ENCODE measurements around the gene KBTBD13. TPM values are rescaled to one million over a fixed set of nuclear protein-coding genes. Genes with fewer than 3 reads are reported as not detected.

KBTBD13 gene
- total RNA-seq, 2 experiments from 2014 or later, result not detected

GRCh38 chr15:65110676-65111292 lies 34.2 kb downstream of the KBTBD13 start:
- Mint-ChIP-seq H3K27me3 (no peaks in the 10 kb centered on the region), H3K9me3 (no peaks in the 10 kb centered on the region), H3K4me3 (no peak overlapping the region), H3K36me3 (ENCODE audit: low read depth) (peaks cover 59% of the 10 kb centered on the region), H3K4me1 (ENCODE audit: low read depth) (peaks cover 6% of the 10 kb centered on the region), H3K27ac (peak overlapping the region; percentile 12)
- Histone ChIP-seq H3K27me3 (ENCODE audit: control insufficient read depth in 1 of 2, insufficient read depth in 2 of 2, low read length in 2 of 2) (no peaks in the 10 kb centered on the region), H3K4me3 (ENCODE audit: low read length) (no peak overlapping the region), H3K4me1 (ENCODE audit: insufficient read depth, low read length) (no peaks in the 10 kb centered on the region), H3K9me3 (ENCODE audit: control insufficient read depth in 1 of 2, insufficient read depth in 1 of 2, low read length in 2 of 2) (no peaks in the 10 kb centered on the region), H3K27ac (ENCODE audit: low read depth in 1 of 2, low read length in 2 of 2) (no peak overlapping the region), H3K36me3 (ENCODE audit: insufficient read depth, low read length) (peaks cover 28% of the 10 kb centered on the region)
- ATAC-seq (ENCODE audit: poor library complexity) (no peak), DNase-seq (no peak)
- CTCF ChIA-PET, result interaction anchor here (0.7 to 1.2 kb wide), 3 partner anchors 9 to 130 kb away, joined by 3 read pairs; no protein-coding TSS in a partner anchor
- no peak for TF ChIP-seq CTCF (IDR thresholded peaks at IDR 0.05)
- intact Hi-C loops (cut with DNase I, micrococcal nuclease), result no loop called here
- POLR2A ChIA-PET, result interaction anchor here (0.7 to 1.2 kb wide), 2 partner anchors 23 to 1073 kb away, joined by 3 read pairs; partner anchors contain the start of gene PDCD7

- no peak within 1 kb of the TSS for H3K4me3 Mint-ChIP-seq
- no peaks in the 10 kb centered on the region for H3K9me3 Mint-ChIP-seq
- peaks cover 82% of the 10 kb centered on the region for H3K36me3 Mint-ChIP-seq (ENCODE audit: low read depth)
- Histone ChIP-seq H3K36me3 (ENCODE audit: insufficient read depth, low read length) (peaks cover 63% of the 10 kb centered on the region), H3K4me1 (ENCODE audit: insufficient read depth, low read length) (no peaks in the 10 kb centered on the region), H3K9me3 (ENCODE audit: control insufficient read depth in 1 of 2, insufficient read depth in 1 of 2, low read length in 2 of 2) (no peaks in the 10 kb centered on the region), H3K27me3 (ENCODE audit: control insufficient read depth in 1 of 2, insufficient read depth in 2 of 2, low read length in 2 of 2) (no peaks in the 10 kb centered on the region), H3K27ac (ENCODE audit: low read depth in 1 of 2, low read length in 2 of 2) (no peak within 1 kb of the TSS), H3K4me3 (ENCODE audit: low read length) (no peak within 1 kb of the TSS)
- H3K27me3 Mint-ChIP-seq, result no peaks in the 10 kb centered on the region
- CTCF ChIA-PET, result no interaction called here
- intact Hi-C loops (cut with DNase I, micrococcal nuclease), result no loop called here
- no peak within 1 kb of the TSS for H3K27ac Mint-ChIP-seq
- DNase-seq (no peak), ATAC-seq (ENCODE audit: poor library complexity) (no peak)
- peaks cover 11% of the 10 kb centered on the region for H3K4me1 Mint-ChIP-seq (ENCODE audit: low read depth)
- POLR2A ChIA-PET, result interaction anchor here (1.3 kb wide), 1 partner anchor 71 kb away, joined by 3 read pairs; no protein-coding TSS in a partner anchor
- TF ChIP-seq CTCF (IDR thresholded peaks at IDR 0.05), result no peak
These were observed 38.5 kb downstream of the KBTBD13 start, which contains the start of gene UBAP1L for GRCh38 chr15:65115086-65115485. TSS of gene UBAP1L (minus strand) at chr15:65115200. CDS start at chr15:65106215, 8,985 bp downstream.

- CTCF ChIA-PET, result no interaction called here
These were observed 39.0 kb downstream of the KBTBD13 start for GRCh38 chr15:65115542-65115941.

More at GRCh38 chr15:65115542-65115941, 39.0 kb downstream of the KBTBD13 start:
- ATAC-seq (ENCODE audit: poor library complexity), result no peak
- no peaks in the 10 kb centered on the region for H3K9me3 ChIP-seq (ENCODE audit: control insufficient read depth in 1 of 2, insufficient read depth in 1 of 2, low read length in 2 of 2)
- POLR2A ChIA-PET, result interaction anchor here (1.3 kb wide), 1 partner anchor 70 kb away, joined by 3 read pairs; no protein-coding TSS in a partner anchor
- Mint-ChIP-seq H3K36me3 (ENCODE audit: low read depth) (peaks cover 82% of the 10 kb centered on the region), H3K4me1 (ENCODE audit: low read depth) (peaks cover 11% of the 10 kb centered on the region), H3K27me3 (no peaks in the 10 kb centered on the region), H3K9me3 (no peaks in the 10 kb centered on the region), H3K27ac (no peak overlapping the region), H3K4me3 (no peak overlapping the region)
- H3K27me3 ChIP-seq (ENCODE audit: control insufficient read depth in 1 of 2, insufficient read depth in 2 of 2, low read length in 2 of 2), result no peaks in the 10 kb centered on the region
- no peak for DNase-seq
- no peaks in the 10 kb centered on the region for H3K4me1 ChIP-seq (ENCODE audit: insufficient read depth, low read length)
- peaks cover 65% of the 10 kb centered on the region for H3K36me3 ChIP-seq (ENCODE audit: insufficient read depth, low read length)
- TF ChIP-seq CTCF (IDR thresholded peaks at IDR 0.05), result no peak
- intact Hi-C loops (cut with DNase I, micrococcal nuclease), result no loop called here
- no peak overlapping the region for H3K27ac ChIP-seq (ENCODE audit: low read depth in 1 of 2, low read length in 2 of 2)
- no peak overlapping the region for H3K4me3 ChIP-seq (ENCODE audit: low read length)

Other genes starting within 250 kb of the KBTBD13 start
- gene PLEKHO2, start 234.8 kb upstream of the KBTBD13 start, total RNA-seq, result 1 to 10 TPM; 5.6 to 5.9 TPM
- gene ANKDD1A, start 164.8 kb upstream of the KBTBD13 start, total RNA-seq, result 1 to 10 TPM in 1 of 2 experiments, under 1 TPM in 1; 0.95 to 1.9 TPM
- gene SPG21, start 86.8 kb upstream of the KBTBD13 start, total RNA-seq, result 10 to 100 TPM; 29.4 to 32.7 TPM
- 1 to 10 TPM; 3.4 to 5.8 TPM for gene MTFMT, start 47.1 kb upstream of the KBTBD13 start, total RNA-seq
- gene SLC51B, start 31.4 kb upstream of the KBTBD13 start, total RNA-seq, result not detected
- not detected for gene RASL12, start 8.8 kb upstream of the KBTBD13 start, total RNA-seq
- 1 to 10 TPM; 7.2 TPM for gene UBAP1L, start 38.5 kb downstream of the KBTBD13 start, total RNA-seq
- gene PDCD7, start 57.1 kb downstream of the KBTBD13 start, total RNA-seq, result 10 to 100 TPM; 15.6 to 17.7 TPM
- gene CLPX, start 108.6 kb downstream of the KBTBD13 start, total RNA-seq, result 10 to 100 TPM; 29.1 to 36.3 TPM
- under 1 TPM; 0.31 to 0.33 TPM for gene CILP, start 134.7 kb downstream of the KBTBD13 start, total RNA-seq
- 10 to 100 TPM; 11.3 to 12.9 TPM for gene PARP16, start 210.1 kb downstream of the KBTBD13 start, total RNA-seq
- gene RNU5A-1, start 219.3 kb downstream of the KBTBD13 start, total RNA-seq, result not detected
- gene RNU5B-1, start 227.9 kb downstream of the KBTBD13 start, total RNA-seq, result 10 to 100 TPM; 23.7 to 34.8 TPM